Left lobe of liver (tissue), 2 donors: ENCODE results near the gene TMEM273. TPM values are rescaled to one million over a fixed set of nuclear protein-coding genes. Genes with fewer than 3 reads are reported as not detected.

Source experiments
- ATAC-seq: fragments of 200-7000 bp; cut with Tn5 transposase; one replicate; pipeline ENCODE4 v1.9.1; 2020; ENCODE audit warnings: mild to moderate bottlenecking, moderate library complexity
- DNase-seq: peaks from one replicate; pipeline ENCODE4 v3.0.0-alpha.2; 2020; ENCODE audit warnings: low spot score
- total RNA-seq: library from RNA; stranded (reverse); gene quantifications from one replicate; pipeline ENCODE4 v1.2.1, GENCODE V29; 2021
- donor health status: DM: no; HTN: no; CAD: no; lungs with moderate emphysema.
- donor health status: DM: no; HTN: yes; CAD: no.

TMEM273 gene, protein sequence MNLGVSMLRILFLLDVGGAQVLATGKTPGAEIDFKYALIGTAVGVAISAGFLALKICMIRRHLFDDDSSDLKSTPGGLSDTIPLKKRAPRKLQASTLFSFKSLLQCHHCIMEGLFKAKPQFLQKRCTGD
- total RNA-seq: 1.9 TPM

- DNase-seq: peak; percentile 67
- peak; percentile 82 for ATAC-seq
These were observed at the start of gene TMEM273 for GRCh38 chr10:49187950-49188761. Gene TMEM273, minus strand, starts transcription at chr10:49188391. Its CDS starts 55 bp downstream, at chr10:49188336.

DNA sequence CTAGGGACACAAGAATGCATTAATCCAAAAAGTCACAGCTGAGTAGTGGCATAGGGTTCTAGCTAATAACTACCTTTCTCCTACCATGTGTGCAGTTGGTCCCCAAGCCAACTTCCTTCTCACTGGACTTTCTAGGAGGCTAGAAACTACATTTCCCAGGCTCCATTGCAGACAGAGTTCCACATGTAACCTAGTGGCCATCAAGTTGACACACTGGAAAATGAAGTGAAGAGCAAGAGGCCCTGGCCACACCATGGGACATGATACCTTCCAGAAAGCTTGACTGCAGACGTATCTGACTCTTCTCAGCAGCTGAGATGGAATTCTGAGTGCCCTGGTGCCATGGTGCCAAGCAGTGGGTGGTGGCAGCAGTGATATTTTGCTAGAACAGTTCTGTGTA lies 49.8 kb upstream of the TMEM273 start:
- DNase-seq (no peak), ATAC-seq (no peak)

DNA sequence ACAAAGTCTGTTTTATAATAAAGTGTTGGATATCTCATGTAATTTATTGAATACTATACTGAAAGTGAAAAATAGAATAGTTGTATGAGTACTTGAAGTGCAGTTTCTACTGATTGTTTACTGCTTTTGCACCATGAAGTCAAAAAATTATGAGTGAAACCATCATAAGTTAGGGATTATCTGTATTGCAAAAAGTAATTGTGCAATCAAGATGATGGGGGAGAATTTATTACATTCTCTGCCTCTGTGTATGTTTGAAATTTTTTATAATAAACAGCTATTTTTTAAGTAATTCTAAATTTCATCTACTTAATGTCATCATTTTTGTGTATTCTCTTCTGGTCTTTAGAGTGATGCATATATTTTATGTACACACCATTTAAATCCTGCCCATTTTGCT lies 47.2 kb upstream of the TMEM273 start:
- DNase-seq: no peak
- ATAC-seq: no peak

GRCh38 chr10:49231086-49231820 lies 43.1 kb upstream of the TMEM273 start:
- DNase-seq (no peak), ATAC-seq (no peak)

DNA sequence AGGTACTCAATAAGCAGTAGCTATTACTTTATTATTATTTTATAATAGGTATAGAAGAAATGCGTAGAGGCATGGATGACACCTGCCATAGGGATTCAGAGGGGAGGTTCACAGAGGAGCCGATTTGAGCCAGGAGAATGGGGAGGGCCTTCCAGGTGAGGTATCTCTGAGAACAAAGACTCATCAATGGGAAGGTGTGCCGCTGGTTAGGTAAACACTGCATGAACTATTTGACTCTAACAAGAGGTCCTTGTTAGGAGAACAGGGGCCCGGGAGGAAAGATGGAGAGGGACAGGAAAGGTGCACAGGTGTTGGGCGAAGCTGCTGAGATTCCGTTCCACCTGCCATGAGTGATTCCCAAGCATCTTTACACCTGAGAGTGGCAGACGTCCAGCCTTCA lies 41.8 kb upstream of the TMEM273 start:
- ATAC-seq: no peak

DNA sequence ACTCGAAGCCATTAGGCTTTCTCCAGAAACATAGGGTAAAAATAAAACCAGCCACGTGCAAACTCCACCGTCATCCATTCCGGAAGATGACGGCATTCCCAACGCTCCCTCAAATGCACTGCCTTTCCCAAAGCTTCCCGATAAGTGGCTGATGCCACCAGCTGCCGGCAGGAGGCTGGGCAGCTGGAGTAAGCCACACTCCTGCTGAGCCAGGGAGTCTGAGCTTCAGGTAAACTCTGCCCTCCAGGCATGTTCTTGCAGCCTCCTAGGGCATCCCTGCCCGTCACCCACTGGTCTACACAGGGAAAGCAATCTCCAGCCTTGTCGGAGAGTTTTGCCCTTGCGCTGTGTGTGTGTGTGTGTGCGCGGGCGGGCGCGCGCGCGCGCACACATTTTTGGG lies 40.5 kb upstream of the TMEM273 start:
- DNase-seq (no peak), ATAC-seq (no peak)

More for the DNA sequence above, 41.8 kb upstream of the TMEM273 start:
- no peak for DNase-seq

- ATAC-seq: no peak
- no peak for DNase-seq
These were observed 39.2 kb upstream of the TMEM273 start for GRCh38 chr10:49227406-49227805.

DNA sequence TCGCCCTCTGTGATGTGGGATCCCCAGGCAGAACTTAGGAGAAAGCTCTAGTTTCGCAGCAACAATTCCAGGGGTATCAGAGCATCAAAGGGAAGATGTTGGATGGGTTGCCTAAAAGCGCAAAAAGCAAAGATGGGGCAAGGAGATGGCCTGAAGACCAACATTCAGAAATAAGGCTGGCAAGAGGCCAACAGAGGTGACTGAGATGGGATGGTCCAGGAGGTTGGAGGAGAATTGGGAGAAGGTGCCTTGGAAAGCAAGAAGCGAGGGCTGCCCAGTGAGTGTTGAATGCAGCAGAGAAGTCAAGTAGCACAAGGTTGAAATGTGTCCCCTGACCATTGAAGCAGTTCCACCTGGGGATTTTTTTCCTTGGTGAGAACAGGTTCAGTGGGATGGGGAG lies 38.4 kb upstream of the TMEM273 start:
- ATAC-seq: no peak

DNA sequence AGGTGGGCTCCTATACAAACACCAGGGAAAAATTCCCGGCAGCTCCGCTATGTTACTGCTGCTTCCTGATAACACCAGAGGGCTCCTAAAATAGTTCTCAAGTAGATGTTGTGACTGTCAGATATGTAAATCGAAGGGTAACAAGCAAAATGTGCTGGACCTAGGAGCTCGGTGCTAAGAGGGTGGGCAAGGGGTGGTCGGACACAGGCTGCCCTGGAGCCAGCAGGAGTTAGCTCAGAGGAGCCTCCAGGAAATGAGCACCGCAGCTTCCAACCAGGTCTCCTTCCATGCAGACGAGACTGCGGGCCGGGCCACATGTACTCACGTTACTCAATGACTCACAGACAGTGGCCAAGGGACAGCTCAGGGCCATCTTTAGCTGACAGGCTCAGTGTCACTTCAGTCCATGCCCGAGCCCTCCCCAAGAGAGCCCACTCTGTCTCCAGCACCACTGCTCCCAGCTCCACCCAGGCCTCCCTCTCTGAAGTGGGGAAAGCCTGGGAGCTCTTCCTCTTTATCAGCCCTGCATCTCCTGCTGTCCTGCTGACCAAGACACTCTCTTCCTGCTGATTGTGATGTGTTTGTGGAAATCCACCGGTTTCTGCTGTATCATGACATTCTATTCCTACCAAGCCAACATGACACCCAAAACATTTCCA lies 37.2 kb upstream of the TMEM273 start:
- ATAC-seq: peak; percentile 43

More for the DNA sequence above, 38.4 kb upstream of the TMEM273 start:
- no peak for DNase-seq

DNA sequence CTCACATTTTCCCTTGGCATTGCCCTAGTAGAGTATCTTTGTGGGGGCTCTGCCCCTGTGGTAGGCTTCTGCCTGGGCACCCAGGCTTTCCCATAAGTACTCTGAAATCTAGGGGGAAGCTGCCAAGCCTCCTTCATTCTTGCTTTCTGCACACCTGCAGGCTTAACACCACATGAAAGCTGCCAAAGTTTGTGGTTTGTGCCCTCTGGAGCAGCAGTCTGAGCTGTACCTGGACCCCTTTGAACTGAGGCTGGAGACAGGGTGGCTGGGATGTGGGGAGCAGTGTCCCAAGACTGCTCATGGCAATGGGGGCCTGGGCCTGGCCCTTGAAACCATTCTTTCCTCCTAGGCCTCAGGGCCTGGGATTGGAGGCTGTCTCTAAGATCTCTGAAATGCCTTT lies 35.0 kb upstream of the TMEM273 start:
- no peak for ATAC-seq
- DNase-seq: no peak

More for the DNA sequence above, 37.2 kb upstream of the TMEM273 start:
- no peak for DNase-seq

DNA sequence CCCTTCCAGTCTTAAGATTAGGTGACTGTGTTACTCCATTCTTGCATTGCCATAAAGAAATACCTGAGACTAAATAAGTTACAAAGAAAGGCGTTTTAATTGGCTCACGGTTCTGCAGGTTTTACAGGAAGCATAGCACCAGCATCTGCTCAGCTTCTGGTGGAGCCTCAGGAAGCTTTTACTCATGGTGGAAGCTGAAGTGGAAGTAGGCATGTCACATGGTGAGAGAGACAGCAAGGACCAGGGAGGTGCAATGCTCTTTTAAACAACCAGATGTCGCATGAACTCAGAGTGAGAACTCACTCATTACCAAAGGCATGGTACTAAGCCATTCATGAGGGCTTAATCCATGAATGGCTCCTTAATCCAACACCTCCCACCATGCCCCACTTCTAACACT lies 34.0 kb upstream of the TMEM273 start:
- no peak for ATAC-seq

DNA sequence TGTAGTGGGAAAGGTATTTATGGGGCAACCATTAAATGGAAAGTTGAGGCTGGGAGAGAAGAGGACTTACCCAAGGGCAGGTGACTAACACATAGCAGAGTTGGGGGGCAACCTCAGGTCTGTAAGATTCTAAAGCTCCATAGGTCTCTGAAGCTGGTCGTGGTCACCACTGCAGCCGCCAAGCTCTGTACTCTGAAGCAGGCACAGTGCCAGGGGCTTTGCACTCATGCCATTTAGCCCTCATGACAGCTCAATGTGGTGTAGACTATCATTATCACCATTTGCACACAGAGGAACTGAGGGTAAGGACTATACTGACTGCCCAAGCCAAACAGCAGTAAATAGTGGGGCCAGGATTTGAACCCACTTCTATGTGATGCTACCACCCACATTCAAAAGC lies 32.5 kb upstream of the TMEM273 start:
- no peak for ATAC-seq
- DNase-seq: no peak

More for the DNA sequence above, 34.0 kb upstream of the TMEM273 start:
- DNase-seq: no peak

DNA sequence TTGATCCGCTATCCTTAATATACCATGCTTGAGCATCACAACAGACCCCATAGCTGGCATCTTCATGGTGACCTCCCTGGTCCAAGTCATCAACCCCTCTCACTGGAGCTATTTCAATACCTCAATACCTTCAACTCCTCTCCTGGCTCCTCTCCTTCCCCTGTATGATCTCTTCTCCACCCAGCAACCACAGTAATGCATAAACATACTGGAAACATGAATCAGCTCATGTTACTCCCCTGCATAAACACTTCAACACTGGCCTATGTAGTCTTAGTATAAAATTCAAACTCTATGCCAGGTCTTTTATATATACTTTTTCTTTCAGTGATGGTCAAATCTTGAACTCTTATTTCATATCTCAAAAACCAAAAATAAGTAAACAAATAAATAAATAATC lies 31.8 kb upstream of the TMEM273 start:
- no peak for DNase-seq
- ATAC-seq: no peak

GRCh38 chr10:49219248-49219647 lies 31.1 kb upstream of the TMEM273 start:
- ATAC-seq: no peak
- no peak for DNase-seq

GRCh38 chr10:49218480-49218879 lies 30.3 kb upstream of the TMEM273 start:
- ATAC-seq: peak; percentile 23
- no peak for DNase-seq

- DNase-seq: no peak
- ATAC-seq: no peak
These were observed 29.5 kb upstream of the TMEM273 start for GRCh38 chr10:49217645-49218044.

GRCh38 chr10:49213211-49213610 lies 25.0 kb upstream of the TMEM273 start:
- no peak for DNase-seq
- ATAC-seq: no peak

DNA sequence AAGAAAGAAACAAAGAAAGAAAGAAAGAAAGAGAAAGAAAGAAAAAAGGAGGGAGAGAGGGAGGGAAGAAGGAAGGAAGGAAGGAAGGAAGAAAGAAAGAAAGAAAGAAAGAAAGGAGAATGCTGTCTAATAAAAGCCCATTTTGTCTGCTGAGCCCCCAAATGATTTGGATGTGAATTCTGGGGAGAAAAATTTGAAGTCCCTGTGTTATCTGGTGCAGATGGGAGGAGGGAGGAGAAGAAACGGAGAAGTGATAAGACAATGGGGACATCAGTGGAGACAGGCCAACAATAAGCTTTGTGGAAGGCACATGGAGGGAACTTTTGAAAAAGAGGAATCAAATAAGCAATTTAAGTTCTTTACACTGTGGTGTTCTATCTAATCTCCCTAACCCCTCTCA lies 24.6 kb upstream of the TMEM273 start:
- no peak for DNase-seq
- no peak for ATAC-seq

DNA sequence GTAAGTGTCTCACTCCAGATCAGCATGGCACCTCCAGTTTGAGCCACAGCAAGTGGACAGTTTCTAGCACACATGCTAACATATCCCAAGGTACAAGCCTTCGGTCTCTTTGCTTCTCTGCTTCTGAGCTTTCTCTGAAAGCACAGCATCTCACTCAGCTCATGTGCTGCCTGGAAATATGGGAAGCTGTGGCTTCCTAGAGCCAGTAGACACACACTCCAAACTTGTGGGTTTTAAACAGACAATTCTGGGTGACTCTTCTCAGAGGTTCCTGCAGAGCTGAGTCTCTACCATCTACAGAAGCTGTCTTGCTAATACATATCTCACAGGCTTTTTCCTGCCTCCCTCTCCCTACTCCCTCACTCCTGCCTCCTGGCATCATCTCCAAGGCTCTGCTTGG lies 23.9 kb upstream of the TMEM273 start:
- ATAC-seq (no peak), DNase-seq (no peak)

GRCh38 chr10:49208996-49209395 lies 20.8 kb upstream of the TMEM273 start:
- ATAC-seq: no peak
- DNase-seq: no peak

GRCh38 chr10:49207936-49208487 lies 19.8 kb upstream of the TMEM273 start:
- no peak for ATAC-seq

More at GRCh38 chr10:49207936-49208487, 19.8 kb upstream of the TMEM273 start:
- no peak for DNase-seq
